Measurements from ENCODE around the gene ASMT.

GRCh38 chrX:1610736-1611135, 4.1 kb upstream of the ASMT start:
- TF ChIP-seq CTCF (IDR thresholded peaks at IDR 0.05) (no peak), POLR2A (IDR thresholded peaks at IDR 0.05) (no peak)

Data from thyroid gland (tissue), 4 donors.